Glomerular visceral epithelial cell (primary cell): ENCODE data around the gene ARHGAP26.

Experiments
- DNase-seq: peaks from one replicate; pipeline ENCODE4 v3.0.0-alpha.2; 2016; ENCODE audit errors: extremely low spot score

ARHGAP26 gene

GRCh38 chr5:143239882-143240518 lies 469.8 kb downstream of the ARHGAP26 start:
- no peak for DNase-seq

- no peak for DNase-seq
Observed at GRCh38 chr5:143241892-143242291, 471.7 kb downstream of the ARHGAP26 start.

GRCh38 chr5:143243103-143243502 lies 472.9 kb downstream of the ARHGAP26 start:
- no peak for DNase-seq

- peak; percentile 99 for DNase-seq
Observed at GRCh38 chr5:143244000-143244736, 474.0 kb downstream of the ARHGAP26 start.

GRCh38 chr5:143244990-143245389 lies 474.8 kb downstream of the ARHGAP26 start:
- peak; percentile 62 for DNase-seq

GRCh38 chr5:143245929-143246561 lies 475.9 kb downstream of the ARHGAP26 start:
- peak; percentile 93 for DNase-seq

- no peak for DNase-seq
Observed at GRCh38 chr5:143247134-143247815, 477.1 kb downstream of the ARHGAP26 start.

- no peak for DNase-seq
Observed at GRCh38 chr5:143248391-143248790, 478.2 kb downstream of the ARHGAP26 start.

- peak; percentile 51 for DNase-seq
Observed at GRCh38 chr5:143248822-143249579, 478.8 kb downstream of the ARHGAP26 start.

- no peak for DNase-seq
Observed at GRCh38 chr5:143249851-143250250, 479.7 kb downstream of the ARHGAP26 start.

GRCh38 chr5:143251190-143251589 lies 481.0 kb downstream of the ARHGAP26 start:
- DNase-seq = no peak

- DNase-seq = no peak
Observed at GRCh38 chr5:143251946-143252345, 481.8 kb downstream of the ARHGAP26 start.

- DNase-seq = no peak
Observed at GRCh38 chr5:143254819-143255218, 484.6 kb downstream of the ARHGAP26 start.

GRCh38 chr5:143258559-143259253 lies 488.5 kb downstream of the ARHGAP26 start:
- DNase-seq = peak; percentile 61

- DNase-seq = no peak
Observed at GRCh38 chr5:143259254-143259605, 489.1 kb downstream of the ARHGAP26 start.

GRCh38 chr5:143261748-143262392 lies 491.7 kb downstream of the ARHGAP26 start:
- DNase-seq = peak; percentile 42

- DNase-seq = peak; percentile 74
Observed at GRCh38 chr5:143262393-143263174, 492.4 kb downstream of the ARHGAP26 start.

GRCh38 chr5:143263272-143263810 lies 493.2 kb downstream of the ARHGAP26 start:
- no peak for DNase-seq

- DNase-seq = no peak
Observed at GRCh38 chr5:143265995-143266394, 495.8 kb downstream of the ARHGAP26 start.
